ENCODE results near the gene USP46.

Gene USP46

GRCh38 chr4:52659001-52659721 is at the start of gene USP46:
TSS of gene USP46 (minus strand) at chr4:52659301. CDS start at chr4:52659150, 151 bp downstream.
- peak; percentile 62 for DNase-seq

GRCh38 chr4:52704661-52705060 is 45.6 kb upstream of the USP46 start:
- DNase-seq = no peak

- no peak for DNase-seq
Observed at GRCh38 chr4:52704133-52704532, 45.0 kb upstream of the USP46 start.

GRCh38 chr4:52701207-52701606 is 42.1 kb upstream of the USP46 start:
- DNase-seq = no peak

- DNase-seq = no peak
Observed at GRCh38 chr4:52694936-52695335, 35.8 kb upstream of the USP46 start.

GRCh38 chr4:52693492-52693891 is 34.4 kb upstream of the USP46 start:
- no peak for DNase-seq

- no peak for DNase-seq
Observed at GRCh38 chr4:52689096-52689495, 30.0 kb upstream of the USP46 start.

GRCh38 chr4:52687696-52688095 is 28.6 kb upstream of the USP46 start:
- DNase-seq = no peak

GRCh38 chr4:52685316-52685715 is 26.2 kb upstream of the USP46 start:
- no peak for DNase-seq

- DNase-seq = no peak
Observed at GRCh38 chr4:52684896-52685295, 25.8 kb upstream of the USP46 start.

GRCh38 chr4:52680381-52680780 is 21.3 kb upstream of the USP46 start:
- no peak for DNase-seq

- no peak for DNase-seq
Observed at GRCh38 chr4:52676536-52676935, 17.4 kb upstream of the USP46 start.

- no peak for DNase-seq
Observed at GRCh38 chr4:52675111-52675510, 16.0 kb upstream of the USP46 start.

- no peak for DNase-seq
Observed at GRCh38 chr4:52670739-52671138, 11.6 kb upstream of the USP46 start.

GRCh38 chr4:52670121-52670520 is 11.0 kb upstream of the USP46 start:
- no peak for DNase-seq

- DNase-seq = peak; percentile 48
Observed at GRCh38 chr4:52665592-52665991, 6.5 kb upstream of the USP46 start.

- DNase-seq = no peak
Observed at GRCh38 chr4:52664479-52664878, 5.4 kb upstream of the USP46 start.

- no peak for DNase-seq
Observed at GRCh38 chr4:52661966-52662690, 3.0 kb upstream of the USP46 start.

- DNase-seq = no peak
Observed at GRCh38 chr4:52660643-52661042, 1.5 kb upstream of the USP46 start.

- DNase-seq = peak; percentile 17
Observed at GRCh38 chr4:52659722-52660261, 691 bp upstream of the USP46 start.

- peak; percentile 14 for DNase-seq
Observed at GRCh38 chr4:52658641-52659000, 480 bp downstream of the USP46 start.

GRCh38 chr4:52657618-52658501 is 1.2 kb downstream of the USP46 start:
- no peak for DNase-seq

GRCh38 chr4:52657292-52657617 is 1.8 kb downstream of the USP46 start:
- no peak for DNase-seq
